Lower leg skin (tissue), 3 donors: ENCODE measurements around the gene KRTAP5-7.

ENCODE experiments used
- POLR2A ChIP-seq, 2 donors: fragments of 450-650 bp; IDR thresholded peaks; one replicate each; pipeline ENCODE4 v1.6.1; 2016 to 2017; ENCODE audit warnings: antibody characterized with exemption in 2 of 2, mild to moderate bottlenecking in 1 of 2, moderate library complexity in 1 of 2
- TF ChIP-seq, protein P1 (sequence below), 3 donors: fragments of 450-650 bp; IDR thresholded peaks; one replicate each; pipeline ENCODE4 v1.5.1; 2016; ENCODE audit warnings: antibody characterized with exemption in 3 of 3, mild to moderate bottlenecking in 3 of 3, moderate library complexity in 2 of 3

DNA sequence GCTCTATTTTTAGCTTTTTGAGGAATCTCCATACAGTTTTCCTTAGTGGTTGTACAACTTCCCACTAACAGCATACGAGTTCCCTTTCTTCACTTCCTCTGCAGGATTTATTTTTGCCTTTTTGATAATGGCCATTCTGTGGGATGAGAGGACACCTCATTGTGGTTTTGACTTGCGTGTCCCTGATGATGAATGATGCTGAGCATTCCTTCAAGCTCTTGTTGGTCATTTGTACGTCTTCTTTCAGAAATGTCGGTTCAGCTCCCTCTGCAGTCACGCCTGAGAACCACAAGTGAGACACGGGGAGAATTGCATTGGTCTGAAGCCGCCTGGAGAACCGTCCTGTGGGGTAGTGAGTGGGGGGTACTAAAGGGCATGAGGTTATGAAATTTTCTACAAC lies 36.3 kb downstream of the KRTAP5-7 start:
- TF ChIP-seq POLR2A (IDR thresholded peaks at IDR 0.05), result no peak
- TF ChIP-seq, protein P1, sequence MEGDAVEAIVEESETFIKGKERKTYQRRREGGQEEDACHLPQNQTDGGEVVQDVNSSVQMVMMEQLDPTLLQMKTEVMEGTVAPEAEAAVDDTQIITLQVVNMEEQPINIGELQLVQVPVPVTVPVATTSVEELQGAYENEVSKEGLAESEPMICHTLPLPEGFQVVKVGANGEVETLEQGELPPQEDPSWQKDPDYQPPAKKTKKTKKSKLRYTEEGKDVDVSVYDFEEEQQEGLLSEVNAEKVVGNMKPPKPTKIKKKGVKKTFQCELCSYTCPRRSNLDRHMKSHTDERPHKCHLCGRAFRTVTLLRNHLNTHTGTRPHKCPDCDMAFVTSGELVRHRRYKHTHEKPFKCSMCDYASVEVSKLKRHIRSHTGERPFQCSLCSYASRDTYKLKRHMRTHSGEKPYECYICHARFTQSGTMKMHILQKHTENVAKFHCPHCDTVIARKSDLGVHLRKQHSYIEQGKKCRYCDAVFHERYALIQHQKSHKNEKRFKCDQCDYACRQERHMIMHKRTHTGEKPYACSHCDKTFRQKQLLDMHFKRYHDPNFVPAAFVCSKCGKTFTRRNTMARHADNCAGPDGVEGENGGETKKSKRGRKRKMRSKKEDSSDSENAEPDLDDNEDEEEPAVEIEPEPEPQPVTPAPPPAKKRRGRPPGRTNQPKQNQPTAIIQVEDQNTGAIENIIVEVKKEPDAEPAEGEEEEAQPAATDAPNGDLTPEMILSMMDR (IDR thresholded peaks at IDR 0.05), result no peak
